IMR-90 (cell line): ENCODE results near the gene CSNK1D. TPM values are rescaled to one million over a fixed set of nuclear protein-coding genes. Genes with fewer than 3 reads are reported as not detected.

Experiments
- ATAC-seq: fragments of 200-7000 bp; cut with Tn5 transposase; 2 replicates; pipeline ENCODE4 v1.9.1; 2020; ENCODE audit warnings: low read depth, mild to moderate bottlenecking, moderate library complexity
- BruUV-seq: library from RNA; stranded (reverse); fragments of 400-500 nt; replicated peaks from 2 replicates; lab custom pipeline; 2021; lab: Mats Ljungman, UMichigan
- CTCF ChIA-PET: fragments of 300-600 bp; formaldehyde crosslinking; extraction: SDS; loops from one replicate; lab custom pipeline; 2021; ENCODE audit warnings: antibody characterized with exemption; lab: Yijun Ruan, JAX
- POLR2A ChIA-PET: fragments of 300-600 bp; sonication (Branson Sonifier 250); formaldehyde crosslinking; loops from one replicate; lab custom pipeline; 2022; ENCODE audit warnings: antibody characterized with exemption; ENCODE audit not compliant: unreplicated experiment; lab: Charles Lee
- DNase-seq: peaks from one replicate; pipeline ENCODE4 v3.0.0; 2013
- H2AFZ ChIP-seq: replicated peaks from 2 replicates; pipeline ENCODE3; 2013; ENCODE audit warnings: low read length, mild to moderate bottlenecking; ENCODE audit not compliant: poor library complexity
- H2AK5ac ChIP-seq: 2 replicates; pipeline ENCODE4 v1.6.1; 2013; ENCODE audit warnings: low read depth, low read length, inconsistent platforms
- H2AK9ac ChIP-seq: replicated peaks from 2 replicates; pipeline ENCODE3; 2013; ENCODE audit warnings: mild to moderate bottlenecking, low read depth, low read length, moderate library complexity; ENCODE audit not compliant: poor library complexity
- H2BK120ac ChIP-seq: 2 replicates; pipeline ENCODE4 v1.6.1; 2013; ENCODE audit warnings: low read depth, low read length, inconsistent platforms
- H2BK15ac ChIP-seq: 3 replicates; pipeline ENCODE4 v1.6.1; 2013; ENCODE audit warnings: low read depth, low read length, inconsistent platforms
- H2BK20ac ChIP-seq: 2 replicates; pipeline ENCODE4 v1.6.1; 2013; ENCODE audit warnings: low read depth, mild to moderate bottlenecking, inconsistent platforms, low read length, moderate library complexity
- H2BK5ac ChIP-seq: 2 replicates; pipeline ENCODE4 v1.6.1; 2013; ENCODE audit warnings: mild to moderate bottlenecking, low read depth, low read length, inconsistent platforms; ENCODE audit not compliant: poor library complexity, severe bottlenecking
- H3K14ac ChIP-seq: replicated peaks from 2 replicates; pipeline ENCODE4 v1.6.1; 2013; ENCODE audit warnings: low read depth, low read length, inconsistent platforms
- H3K18ac ChIP-seq: 2 replicates; pipeline ENCODE4 v1.6.1; 2013; ENCODE audit warnings: low read depth, low read length, control low read depth
- H3K23ac ChIP-seq: 2 replicates; pipeline ENCODE4 v1.6.1; 2013; ENCODE audit warnings: low read depth, low read length, inconsistent platforms
- H3K27ac ChIP-seq: 2 replicates; pipeline ENCODE4 v1.5.1; 2013; ENCODE audit warnings: mild to moderate bottlenecking, control low read depth, low read length; ENCODE audit not compliant: insufficient read depth
- H3K27me3 ChIP-seq: 2 replicates; pipeline ENCODE4 v1.6.1; 2013; ENCODE audit warnings: low read length; ENCODE audit not compliant: control insufficient read depth, insufficient read depth
- H3K36me3 ChIP-seq: 2 replicates; pipeline ENCODE4 v1.6.1; 2013; ENCODE audit warnings: low read length, mixed read lengths; ENCODE audit not compliant: control insufficient read depth, insufficient read depth
- H3K4ac ChIP-seq: 2 replicates; pipeline ENCODE4 v1.6.1; 2013; ENCODE audit warnings: low read depth, low read length, inconsistent platforms
- H3K4me1 ChIP-seq: 2 replicates; pipeline ENCODE4 v1.6.1; 2013; ENCODE audit warnings: low read length, mixed read lengths; ENCODE audit not compliant: control insufficient read depth, insufficient read depth
- H3K4me2 ChIP-seq: 2 replicates; pipeline ENCODE4 v1.6.1; 2013; ENCODE audit warnings: low read depth, mild to moderate bottlenecking, control low read depth, low read length, moderate library complexity
- H3K4me3 ChIP-seq: 2 replicates; pipeline ENCODE4 v1.5.1; 2013; ENCODE audit warnings: low read depth, mild to moderate bottlenecking, control low read depth, low read length, moderate library complexity; ENCODE audit not compliant: insufficient read depth
- H3K56ac ChIP-seq: 2 replicates; pipeline ENCODE4 v1.6.1; 2013; ENCODE audit warnings: low read length, inconsistent platforms; ENCODE audit not compliant: insufficient read depth; ENCODE audit errors: extremely low read depth
- H3K79me1 ChIP-seq, 2 experiments: 2 replicates each; pipeline ENCODE4 v1.6.1; 2013; ENCODE audit warnings: low read length in 2 of 2, inconsistent platforms in 1 of 2, low read depth in 1 of 2
- H3K9ac ChIP-seq: 2 replicates; pipeline ENCODE4 v1.6.1; 2013; ENCODE audit warnings: low read depth, low read length, control low read depth
- H3K9me1 ChIP-seq: 2 replicates; pipeline ENCODE4 v1.6.1; 2013; ENCODE audit warnings: low read length, inconsistent platforms; ENCODE audit not compliant: insufficient read depth
- H3K9me3 ChIP-seq: 2 replicates; pipeline ENCODE4 v1.6.1; 2013; ENCODE audit warnings: low read length; ENCODE audit not compliant: control insufficient read depth, insufficient read depth
- H4K20me1 ChIP-seq: 2 replicates; pipeline ENCODE4 v1.6.1; 2013; ENCODE audit warnings: low read length, inconsistent platforms; ENCODE audit not compliant: insufficient read depth
- H4K5ac ChIP-seq: 2 replicates; pipeline ENCODE4 v1.6.1; 2013; ENCODE audit warnings: mild to moderate bottlenecking, low read depth, low read length, control low read depth
- H4K8ac ChIP-seq, 2 experiments: 2 replicates each; pipeline ENCODE4 v1.6.1; 2013; ENCODE audit warnings: low read depth in 2 of 2, low read length in 2 of 2, control low read depth in 1 of 2, inconsistent platforms in 1 of 2
- H4K91ac ChIP-seq: 2 replicates; pipeline ENCODE4 v1.6.1; 2013; ENCODE audit warnings: low read depth, low read length, inconsistent platforms; ENCODE audit not compliant: insufficient read depth
- BHLHE40 ChIP-seq: fragments of 150-350 bp; IDR thresholded peaks from 2 replicates; pipeline ENCODE4 v1.6.1; 2016; ENCODE audit warnings: mild to moderate bottlenecking, low read depth, low read length
- CEBPB ChIP-seq: IDR thresholded peaks from 2 replicates; pipeline ENCODE4 v1.6.1; 2012; ENCODE audit warnings: low read depth, low read length, improper control_type of control experiment
- CHD1 ChIP-seq: IDR thresholded peaks from 2 replicates; pipeline ENCODE4 v1.6.1; 2012; ENCODE audit warnings: low read depth, low read length, improper control_type of control experiment
- CTCF ChIP-seq: conservative IDR thresholded peaks from 2 replicates; pipeline ENCODE4 v1.5.1; 2012; ENCODE audit warnings: mild to moderate bottlenecking, low read depth, low read length, improper control_type of control experiment
- ELK1 ChIP-seq: fragments of 150-350 bp; IDR thresholded peaks from 2 replicates; pipeline ENCODE4 v1.6.1; 2016; ENCODE audit warnings: low read depth, mild to moderate bottlenecking, low read length, moderate library complexity, borderline replicate concordance
- FOS ChIP-seq: fragments of 150-350 bp; IDR thresholded peaks from 2 replicates; pipeline ENCODE4 v1.6.1; 2016; ENCODE audit warnings: low read depth, low read length
- MAFK ChIP-seq: IDR thresholded peaks from 2 replicates; pipeline ENCODE4 v1.6.1; 2012; ENCODE audit warnings: low read depth, low read length, improper control_type of control experiment
- MAZ ChIP-seq: IDR thresholded peaks from 2 replicates; pipeline ENCODE4 v1.6.1; 2012; ENCODE audit warnings: low read depth, mild to moderate bottlenecking, low read length, improper control_type of control experiment, moderate library complexity, borderline replicate concordance
- MXI1 ChIP-seq: IDR thresholded peaks from 2 replicates; pipeline ENCODE4 v1.6.1; 2012; ENCODE audit warnings: low read depth, mild to moderate bottlenecking, low read length, moderate library complexity, borderline replicate concordance
- NFE2L2 ChIP-seq: fragments of 150-350 bp; IDR thresholded peaks from 2 replicates; pipeline ENCODE4 v1.6.1; 2016; ENCODE audit warnings: low read depth, mild to moderate bottlenecking, low read length
- POLR2A ChIP-seq: IDR thresholded peaks from 2 replicates; pipeline ENCODE4 v1.6.1; 2012; ENCODE audit warnings: mild to moderate bottlenecking, low read depth, low read length
- RAD21 ChIP-seq: IDR thresholded peaks from 2 replicates; pipeline ENCODE4 v1.6.1; 2012; ENCODE audit warnings: low read length, improper control_type of control experiment
- RCOR1 ChIP-seq: IDR thresholded peaks from 2 replicates; pipeline ENCODE4 v1.6.1; 2012; ENCODE audit warnings: mild to moderate bottlenecking, low read length, improper control_type of control experiment; ENCODE audit not compliant: insufficient replicate concordance
- RFX5 ChIP-seq: IDR thresholded peaks from 2 replicates; pipeline ENCODE4 v1.8.0; 2012; ENCODE audit warnings: low read depth, mild to moderate bottlenecking, low read length, moderate library complexity
- SMC3 ChIP-seq: fragments of 150-350 bp; IDR thresholded peaks from 2 replicates; pipeline ENCODE4 v1.6.1; 2016; ENCODE audit warnings: low read depth, mild to moderate bottlenecking, antibody characterized with exemption, low read length, moderate library complexity
- USF2 ChIP-seq: fragments of 150-350 bp; IDR thresholded peaks from 2 replicates; pipeline ENCODE4 v1.6.1; 2017; ENCODE audit warnings: mild to moderate bottlenecking, antibody characterized with exemption, low read length, low read depth
- whole genome bisulfite sequencing, 2 experiments: methylation state at CpG; one replicate each; pipeline versions ENCODE4 v1.1.5 to v1.1.7; 2013; ENCODE audit warnings: missing lambda C conversion rate in 2 of 2; ENCODE audit not compliant: insufficient read length in 1 of 2; ENCODE audit errors: extremely low coverage in 2 of 2; 5-methylcytosine and 5-hydroxymethylcytosine counted together
- dilution Hi-C: fragments of 300-500 bp; cut with HindIII; formaldehyde crosslinking; loops from one replicate; pipeline ENCODE4 v1.14.3; 2018; ENCODE audit warnings: low sequenced_read_pairs; ENCODE audit not compliant: unreplicated experiment
- in situ Hi-C: fragments of 300-500 bp; cut with MboI; formaldehyde crosslinking; loops from 3 replicates; pipeline ENCODE4 v1.14.3; 2019; ENCODE audit warnings: low sequenced_read_pairs, inconsistent platforms, mixed read lengths
- intact Hi-C: fragments of 100-400 bp; cut with micrococcal nuclease; formaldehyde crosslinking; loops from 2 replicates; pipeline ENCODE4 v1.10.0; 2022
- polyA plus RNA-seq, 3 experiments: library from polyadenylated mRNA; depleted of rRNA; stranded (reverse); fragments of >200 nt; gene quantifications; 2 replicates each; pipeline ENCODE4 v1.2.3, GENCODE V29; 2012; ENCODE audit warnings: low replicate concordance in 1 of 3
- total RNA-seq: library from RNA; depleted of rRNA; stranded (reverse); fragments of >200 nt; gene quantifications from 2 replicates; pipeline ENCODE4 v1.2.3, GENCODE V29; 2012

The CSNK1D gene
- total and polyA plus RNA-seq, 2 of the 4 experiments (the other 2 are of a cell fraction) = 47.1 to 186 TPM

GRCh38 chr17:82249896-82250581, 23.5 kb downstream of the CSNK1D start:
- Histone ChIP-seq H4K5ac (no peak overlapping the region), H3K18ac (no peak overlapping the region), H2AK5ac (no peak overlapping the region), H3K27ac (no peak overlapping the region), H3K56ac (no peak overlapping the region), H3K4me3 (no peak overlapping the region), H3K4me2 (no peak overlapping the region), H2AK9ac (no peak overlapping the region), H4K20me1 (peaks cover 85% of the 10 kb centered on the region), H3K9me3 (no peaks in the 10 kb centered on the region), H4K8ac (no peak overlapping the region), H3K9ac (no peak overlapping the region), H3K4me1 (peaks cover 4% of the 10 kb centered on the region; the same call in 1 of the 2 replicates), H4K91ac (no peak overlapping the region), H3K36me3 (peaks cover 86% of the 10 kb centered on the region), H2BK15ac (no peak overlapping the region), H2AFZ (no peak overlapping the region), H3K27me3 (no peaks in the 10 kb centered on the region), H2BK120ac (no peak overlapping the region), H3K23ac (no peak overlapping the region), H3K4ac (no peak overlapping the region), H2BK20ac (no peak overlapping the region), H3K79me1 (peaks cover 23 to 82% of the 10 kb centered on the region in 2 experiments), H2BK5ac (no peak overlapping the region), H3K9me1 (no peaks in the 10 kb centered on the region), H3K14ac (no peak overlapping the region)
- TF ChIP-seq FOS (no peak), USF2 (no peak), SMC3 (no peak), MAFK (no peak), RAD21 (no peak), MXI1 (no peak), MAZ (no peak), RCOR1 (no peak), CTCF (no peak), RFX5 (no peak), ELK1 (no peak), CHD1 (no peak), NFE2L2 (no peak), CEBPB (no peak), BHLHE40 (no peak), POLR2A (no peak; the same call in 1 of the 2 replicates)
- 96% methylated on average over 16 of the region's 33 CpGs; no CpG with 5 or more reads in 1 of the 2 experiments for WGBS, 2 experiments
- in situ Hi-C loops (no loop called here), dilution Hi-C loops (no loop called here), intact Hi-C loops (no loop called here)
- no TSS peak for BruUV-seq
- ATAC-seq = no peak
- ChIA-PET POLR2A (no interaction called here), CTCF (no interaction called here)
- no peak for DNase-seq
